GM12874 (cell line): Measurements from ENCODE around the gene GSK3B.

Experiments used
- TF ChIP-seq, protein P1 (sequence below): IDR thresholded peaks from 2 replicates; pipeline ENCODE4 v1.5.1; 2011; ENCODE audit warnings: low read depth, mild to moderate bottlenecking, control low read depth, low read length, moderate library complexity; ENCODE audit not compliant: insufficient read depth

Gene GSK3B

DNA sequence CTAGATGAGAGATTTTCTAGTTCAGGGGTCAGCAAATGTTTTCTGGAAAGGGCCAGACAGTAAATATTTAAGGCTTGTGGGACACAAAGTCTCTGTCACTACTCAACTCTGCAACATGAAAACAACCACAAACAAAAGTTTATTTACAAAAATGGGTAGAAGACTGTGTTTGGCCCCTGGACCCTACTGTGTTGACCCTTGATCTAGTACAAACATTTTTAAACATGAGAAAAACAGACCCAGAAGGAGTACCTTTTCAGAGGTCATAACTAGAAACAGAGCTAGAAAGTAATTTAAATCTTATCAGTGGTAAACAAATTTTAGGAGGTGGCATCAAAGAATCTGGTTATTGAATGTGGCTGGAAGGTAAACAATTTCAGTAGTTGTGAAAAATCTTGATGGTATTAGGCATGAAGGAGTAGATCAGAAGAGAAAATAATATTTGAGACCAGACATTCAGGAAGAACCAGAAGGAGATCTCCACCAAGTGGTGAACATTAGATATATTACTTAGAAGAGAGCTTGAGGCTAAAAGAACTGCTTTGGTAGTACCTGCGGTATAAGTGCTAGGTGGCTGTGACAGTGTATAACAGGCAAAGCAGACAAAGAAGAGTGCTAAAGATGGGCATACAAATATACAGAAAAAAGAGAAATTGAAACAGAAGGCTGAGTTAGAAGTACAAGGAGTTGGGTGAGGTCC, 210.6 kb downstream of the GSK3B start:
- TF ChIP-seq, protein P1, sequence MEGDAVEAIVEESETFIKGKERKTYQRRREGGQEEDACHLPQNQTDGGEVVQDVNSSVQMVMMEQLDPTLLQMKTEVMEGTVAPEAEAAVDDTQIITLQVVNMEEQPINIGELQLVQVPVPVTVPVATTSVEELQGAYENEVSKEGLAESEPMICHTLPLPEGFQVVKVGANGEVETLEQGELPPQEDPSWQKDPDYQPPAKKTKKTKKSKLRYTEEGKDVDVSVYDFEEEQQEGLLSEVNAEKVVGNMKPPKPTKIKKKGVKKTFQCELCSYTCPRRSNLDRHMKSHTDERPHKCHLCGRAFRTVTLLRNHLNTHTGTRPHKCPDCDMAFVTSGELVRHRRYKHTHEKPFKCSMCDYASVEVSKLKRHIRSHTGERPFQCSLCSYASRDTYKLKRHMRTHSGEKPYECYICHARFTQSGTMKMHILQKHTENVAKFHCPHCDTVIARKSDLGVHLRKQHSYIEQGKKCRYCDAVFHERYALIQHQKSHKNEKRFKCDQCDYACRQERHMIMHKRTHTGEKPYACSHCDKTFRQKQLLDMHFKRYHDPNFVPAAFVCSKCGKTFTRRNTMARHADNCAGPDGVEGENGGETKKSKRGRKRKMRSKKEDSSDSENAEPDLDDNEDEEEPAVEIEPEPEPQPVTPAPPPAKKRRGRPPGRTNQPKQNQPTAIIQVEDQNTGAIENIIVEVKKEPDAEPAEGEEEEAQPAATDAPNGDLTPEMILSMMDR = no peak

DNA sequence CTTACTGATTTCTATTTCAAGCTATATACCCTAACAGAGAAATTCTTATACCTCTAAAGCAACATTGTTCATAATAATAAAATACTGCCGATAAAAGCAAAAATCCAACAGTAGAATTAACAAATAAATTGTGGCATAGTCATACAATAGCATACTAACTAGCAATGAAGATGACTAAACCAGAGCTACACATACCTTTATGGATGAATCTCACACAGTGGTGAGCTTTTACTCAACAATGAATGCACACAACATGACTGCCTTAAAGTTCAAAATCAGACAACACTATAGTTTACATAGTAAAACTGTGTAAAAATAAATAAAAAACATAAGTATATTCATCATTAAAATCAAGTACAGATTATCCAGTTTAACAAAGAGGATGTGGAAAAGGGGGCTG, 213.3 kb downstream of the GSK3B start:
- TF ChIP-seq, protein P1 = no peak

DNA sequence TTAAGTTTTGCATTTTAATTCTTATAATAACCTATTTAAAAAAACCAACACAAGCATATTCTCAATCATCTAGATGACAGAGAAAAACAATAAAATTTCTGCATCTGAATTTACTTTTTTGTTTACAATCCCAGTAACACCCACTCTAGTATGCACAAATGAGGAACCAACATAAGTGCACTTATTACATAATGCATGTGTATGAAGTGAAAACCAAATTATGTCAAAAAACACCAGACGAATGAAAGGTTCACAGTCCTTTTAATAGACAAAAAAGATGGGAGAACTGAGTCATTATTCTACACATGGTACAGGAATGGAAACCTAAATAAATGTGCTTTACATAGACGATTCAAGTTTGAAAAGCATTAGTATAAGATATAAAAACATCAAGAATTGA, 220.6 kb downstream of the GSK3B start:
- TF ChIP-seq, protein P1 = no peak

DNA sequence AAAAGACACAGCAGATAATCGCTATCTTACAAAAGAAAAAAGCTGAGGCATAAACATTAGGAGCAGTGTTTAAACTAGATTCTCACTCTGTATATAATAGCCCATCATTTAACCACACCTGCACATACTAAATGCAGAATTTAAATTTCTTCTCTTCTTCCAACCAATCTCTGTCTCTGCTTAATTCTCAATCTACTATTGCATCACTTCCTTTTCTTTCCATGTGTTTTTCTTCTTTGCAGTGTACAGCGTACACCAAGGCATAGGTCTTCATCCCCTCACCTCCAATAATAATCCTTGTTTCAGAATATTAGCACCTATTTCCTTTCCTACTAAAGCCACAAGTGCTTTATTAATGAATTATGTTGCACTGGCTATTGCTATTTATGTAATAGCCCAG, 221.5 kb downstream of the GSK3B start:
- TF ChIP-seq, protein P1 = no peak

DNA sequence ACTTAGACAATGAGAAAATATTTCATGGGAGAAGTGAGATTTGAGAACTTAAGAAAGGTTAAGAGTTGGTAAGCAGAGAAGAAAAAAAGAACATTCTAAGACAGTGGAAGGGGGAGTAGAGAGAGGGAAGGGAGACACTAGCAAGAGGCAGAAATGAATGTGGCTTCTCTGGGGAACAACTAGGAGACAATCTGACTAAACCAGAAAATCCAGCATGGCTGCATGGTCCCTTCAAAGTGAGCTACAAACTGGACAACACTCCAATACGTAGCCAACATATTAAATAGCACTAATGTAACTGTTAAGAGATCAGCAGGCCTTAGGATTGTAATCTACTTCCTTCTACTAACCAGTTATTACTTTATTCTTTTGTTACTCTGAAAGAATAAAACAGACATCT, 222.7 kb downstream of the GSK3B start:
- TF ChIP-seq, protein P1 = no peak

DNA sequence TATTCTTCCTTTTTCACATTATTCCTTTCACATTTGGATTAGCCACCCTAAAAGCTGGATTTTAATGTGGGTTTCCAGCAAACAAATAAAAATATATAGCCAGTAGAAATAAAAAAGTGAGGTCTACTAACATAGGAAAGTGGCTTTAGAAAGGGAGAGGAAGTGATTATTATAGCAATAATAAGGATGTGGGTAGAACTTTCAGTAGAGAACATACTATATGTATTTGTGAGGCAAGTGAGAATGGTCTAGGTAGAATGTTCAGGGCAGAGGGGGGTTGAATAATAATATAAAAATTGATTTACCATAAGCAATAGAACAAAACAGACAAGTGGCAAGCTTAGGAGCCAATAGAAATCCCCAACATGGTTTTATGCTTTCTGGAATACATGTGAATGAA, 223.7 kb downstream of the GSK3B start:
- TF ChIP-seq, protein P1 = no peak

DNA sequence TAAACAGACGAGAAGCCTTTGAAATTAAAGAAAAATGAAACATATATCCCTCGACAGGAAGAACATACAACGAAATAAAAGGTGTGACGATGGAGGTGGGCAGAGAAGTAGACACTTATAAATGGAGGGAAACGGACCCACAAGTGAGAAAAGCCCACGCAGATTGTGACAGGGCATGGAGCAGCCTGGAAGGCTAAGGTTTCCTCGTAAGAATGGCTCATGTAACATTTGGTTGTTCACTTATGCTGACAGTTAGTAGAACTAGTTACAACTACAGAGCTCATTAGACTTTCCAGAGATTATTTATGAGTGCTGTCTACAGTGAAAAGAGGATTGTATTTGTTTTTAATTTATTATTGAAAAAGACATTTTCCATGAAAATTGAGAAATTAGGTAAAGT, 229.8 kb downstream of the GSK3B start:
- TF ChIP-seq, protein P1 = no peak
